NCI-H345 treated with DMSO at 0.1 percent for 48 hours (cell line): ENCODE measurements around the gene SLC28A1.
"Not testable (repeated sequence)": the region's sequence is repeated elsewhere in the genome, so short reads cannot be mapped to it uniquely, and the experiment has no call there.

Experiments
- DNase-seq: peaks from one replicate; lab custom pipeline; 2025; ENCODE audit not compliant: unreplicated experiment; lab: John Stamatoyannopoulos, UW

The SLC28A1 gene

DNA sequence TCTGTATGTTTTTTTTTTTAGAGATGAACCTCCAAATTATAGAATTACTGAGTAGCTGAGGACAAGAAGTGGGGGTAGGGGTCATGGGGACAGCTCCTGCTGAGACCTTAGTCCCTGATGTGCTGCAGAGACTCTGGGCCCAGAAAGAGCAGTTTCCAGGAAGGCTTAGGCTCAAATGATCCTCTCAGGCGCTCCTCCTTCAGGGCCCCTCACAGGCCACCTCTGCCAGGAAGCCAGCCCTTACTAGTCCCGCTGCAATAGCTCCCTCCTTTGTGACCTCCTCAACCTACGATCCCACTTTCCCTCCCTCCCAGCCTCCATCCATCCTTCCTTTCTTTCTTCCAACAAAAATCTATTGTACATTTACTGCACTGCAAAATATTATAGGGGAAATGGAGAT lies 24.6 kb downstream of the SLC28A1 start:
- no peak for DNase-seq

DNA sequence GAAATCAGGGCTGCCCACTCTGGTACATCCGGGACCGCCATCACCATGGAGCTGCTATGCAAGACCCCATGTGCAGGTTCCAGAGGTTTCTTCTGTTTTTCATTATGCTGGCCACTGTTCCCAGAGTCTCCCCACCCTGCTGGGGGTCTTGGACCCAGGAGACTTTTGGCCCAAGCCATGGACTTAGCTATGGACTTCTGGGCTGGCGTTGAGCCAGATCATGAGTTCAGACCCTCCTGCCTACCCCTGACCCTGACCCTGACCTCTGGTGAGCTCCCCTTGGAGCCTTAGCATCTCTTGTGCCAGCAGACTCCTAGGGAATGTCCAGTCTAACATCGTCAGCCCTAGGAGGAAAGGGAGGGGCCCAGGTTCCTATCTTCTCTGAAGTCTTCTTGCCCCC lies 25.3 kb downstream of the SLC28A1 start:
- DNase-seq = no peak

GRCh38 chr15:84910928-84911623 lies 26.6 kb downstream of the SLC28A1 start:
- DNase-seq = no peak

- no peak for DNase-seq
Measured at GRCh38 chr15:84911879-84912660, 27.6 kb downstream of the SLC28A1 start.

DNA sequence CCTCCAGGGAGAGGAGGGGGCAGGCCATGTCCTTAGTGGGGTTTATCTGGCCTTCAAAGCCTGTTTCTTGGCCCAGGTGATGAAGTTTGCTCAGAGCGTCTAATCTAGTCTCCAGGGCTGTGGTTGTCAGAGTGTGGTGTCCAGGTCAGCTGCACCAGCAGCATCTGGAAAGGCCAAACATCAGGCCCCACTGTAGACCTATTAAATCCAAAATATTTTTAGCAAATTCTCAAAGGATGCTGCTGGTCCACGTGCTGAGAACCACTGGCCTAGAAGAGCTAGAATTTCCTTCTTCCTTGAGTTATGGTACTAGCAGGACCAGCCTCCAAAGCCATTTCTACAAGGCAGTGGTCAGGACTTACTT lies 28.9 kb downstream of the SLC28A1 start:
- DNase-seq = no peak

- no peak for DNase-seq
Measured at GRCh38 chr15:84914351-84914750, 29.9 kb downstream of the SLC28A1 start.

GRCh38 chr15:84914909-84915605 lies 30.6 kb downstream of the SLC28A1 start:
- DNase-seq = peak; percentile 35

- no peak for DNase-seq
Measured at GRCh38 chr15:84915606-84915958, 31.1 kb downstream of the SLC28A1 start.

GRCh38 chr15:84917452-84917851 lies 33.0 kb downstream of the SLC28A1 start:
- DNase-seq = no peak

DNA sequence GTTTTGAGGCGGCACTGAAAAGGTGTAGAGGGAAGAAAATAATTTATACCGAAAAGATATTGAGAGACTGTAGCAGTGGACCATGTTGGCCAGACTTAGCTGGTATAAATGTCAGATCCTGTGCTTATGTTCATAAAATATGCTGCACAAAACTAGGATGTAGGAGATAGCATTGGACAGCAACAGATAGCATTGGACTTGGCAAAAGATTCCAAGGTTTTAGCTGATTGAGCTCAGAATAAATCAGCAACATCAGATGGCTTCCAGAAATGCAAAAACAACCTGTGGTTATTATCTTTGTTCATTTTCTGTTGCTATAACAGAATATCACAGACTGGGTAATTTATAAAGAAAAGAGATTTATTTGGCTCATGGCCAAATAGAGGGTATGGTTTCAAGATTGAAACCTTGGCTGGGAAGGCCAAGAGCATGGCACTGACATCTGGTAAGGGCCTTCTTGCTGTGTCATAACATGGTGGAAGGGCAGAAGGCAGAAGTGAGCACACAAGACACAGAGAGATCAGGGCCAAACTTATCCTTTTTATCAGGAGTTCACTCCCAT lies 34.7 kb downstream of the SLC28A1 start:
- DNase-seq = no peak

DNA sequence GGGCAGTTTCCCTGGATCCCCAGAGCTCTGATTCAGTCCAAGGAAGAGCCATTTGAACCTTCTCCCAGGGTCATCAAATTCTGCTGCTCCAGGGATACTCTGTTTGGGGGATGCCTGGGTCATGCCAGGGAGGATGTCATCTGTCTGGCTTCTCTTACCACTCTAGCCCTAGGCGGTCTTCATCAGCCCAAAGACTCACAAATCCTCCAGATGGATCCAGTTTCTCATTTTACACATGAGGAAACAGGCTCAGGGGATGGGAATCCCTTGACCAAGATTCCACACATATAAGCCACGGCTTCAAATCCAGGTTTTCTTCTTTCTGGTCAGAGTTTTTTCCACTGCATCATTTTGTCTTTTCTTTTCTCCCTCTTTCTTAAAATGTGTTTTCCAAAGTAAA lies 36.7 kb downstream of the SLC28A1 start:
- DNase-seq = no peak

GRCh38 chr15:84922530-84922929 lies 38.1 kb downstream of the SLC28A1 start:
- DNase-seq = no peak

DNA sequence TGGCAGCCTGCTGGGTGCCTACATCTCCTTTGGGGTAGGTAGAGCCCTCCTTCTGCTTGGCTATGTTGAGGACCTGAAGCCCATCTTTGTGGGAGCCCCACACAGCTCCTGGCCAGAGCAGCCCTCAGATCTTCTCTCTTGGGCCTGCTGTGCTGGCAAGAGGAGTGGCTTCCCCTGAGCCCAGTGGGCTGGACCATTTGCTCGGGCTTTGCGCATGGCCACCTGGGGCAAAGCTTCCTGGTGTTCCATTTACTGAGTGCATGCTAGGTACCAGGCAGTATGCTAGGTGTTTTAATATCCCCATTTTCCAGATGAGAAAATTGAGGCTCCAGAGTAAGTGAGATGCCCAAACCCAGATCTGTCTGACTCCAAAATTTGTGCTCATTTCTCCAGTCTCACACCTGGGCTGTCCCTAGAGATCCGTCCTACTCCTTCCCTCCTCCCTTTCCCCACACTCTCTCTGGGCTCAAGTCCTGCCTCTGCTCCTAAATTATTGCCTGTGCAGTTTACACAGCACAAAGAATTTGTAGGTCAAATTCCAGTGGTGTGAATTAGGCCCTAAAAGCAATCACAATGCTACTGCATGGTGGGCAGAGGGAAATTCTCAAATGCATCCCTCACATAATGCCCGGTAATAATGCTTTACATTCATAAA lies 39.7 kb downstream of the SLC28A1 start:
- DNase-seq = no peak

DNA sequence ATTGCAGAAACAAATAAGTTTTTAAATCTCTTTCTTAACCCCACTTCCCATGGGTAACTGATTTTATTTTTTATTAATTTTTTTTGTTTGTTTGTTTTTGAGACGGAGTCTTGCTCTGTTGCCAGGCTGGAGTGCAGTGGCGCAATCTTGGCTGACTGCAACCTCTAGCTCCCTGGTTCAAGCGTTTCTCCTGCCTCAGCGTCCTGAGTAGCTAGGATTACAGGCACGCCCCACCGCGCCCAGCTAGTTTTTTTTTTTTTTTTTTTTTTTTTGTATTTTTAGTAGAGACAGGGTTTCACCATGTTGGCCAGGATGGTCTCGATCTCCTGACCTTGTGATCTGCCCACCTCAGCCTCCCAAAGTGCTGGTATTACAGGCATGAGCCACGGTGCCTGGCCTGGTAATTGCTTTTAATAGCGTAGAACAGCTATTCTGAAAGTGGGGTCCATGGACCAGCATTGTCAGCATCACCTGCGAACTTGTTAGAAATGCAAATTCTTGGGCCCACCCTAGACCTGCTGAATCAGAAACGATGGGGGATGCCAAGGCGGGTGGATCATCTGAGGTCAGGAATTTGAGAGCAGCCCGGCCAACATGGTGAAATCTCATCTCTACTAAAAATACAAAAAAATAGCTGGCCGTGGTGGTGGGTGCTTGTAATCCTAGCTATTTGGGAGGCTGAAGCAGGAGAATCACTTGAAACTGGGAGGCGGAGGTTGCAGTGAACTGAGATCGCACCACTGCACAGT lies 40.5 kb downstream of the SLC28A1 start:
- not testable (repeated sequence) for DNase-seq

DNA sequence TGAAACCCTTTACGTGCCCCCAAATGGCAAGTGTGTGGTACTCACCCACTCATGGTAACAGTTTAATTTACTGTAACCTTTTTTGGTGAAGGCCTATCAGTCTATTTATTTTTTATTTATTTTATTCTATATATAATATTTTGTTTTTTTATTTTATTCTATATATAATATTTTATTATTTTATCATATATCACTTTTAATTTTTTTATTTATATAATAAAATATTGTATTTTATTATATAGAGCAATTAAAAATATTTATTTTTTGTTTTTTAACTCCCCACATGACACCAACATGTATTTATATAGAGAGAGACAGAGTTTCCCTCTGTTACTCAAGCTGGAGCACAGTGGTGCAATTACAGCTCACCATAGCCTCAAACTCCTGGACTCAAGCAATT lies 41.4 kb downstream of the SLC28A1 start:
- DNase-seq = no peak

DNA sequence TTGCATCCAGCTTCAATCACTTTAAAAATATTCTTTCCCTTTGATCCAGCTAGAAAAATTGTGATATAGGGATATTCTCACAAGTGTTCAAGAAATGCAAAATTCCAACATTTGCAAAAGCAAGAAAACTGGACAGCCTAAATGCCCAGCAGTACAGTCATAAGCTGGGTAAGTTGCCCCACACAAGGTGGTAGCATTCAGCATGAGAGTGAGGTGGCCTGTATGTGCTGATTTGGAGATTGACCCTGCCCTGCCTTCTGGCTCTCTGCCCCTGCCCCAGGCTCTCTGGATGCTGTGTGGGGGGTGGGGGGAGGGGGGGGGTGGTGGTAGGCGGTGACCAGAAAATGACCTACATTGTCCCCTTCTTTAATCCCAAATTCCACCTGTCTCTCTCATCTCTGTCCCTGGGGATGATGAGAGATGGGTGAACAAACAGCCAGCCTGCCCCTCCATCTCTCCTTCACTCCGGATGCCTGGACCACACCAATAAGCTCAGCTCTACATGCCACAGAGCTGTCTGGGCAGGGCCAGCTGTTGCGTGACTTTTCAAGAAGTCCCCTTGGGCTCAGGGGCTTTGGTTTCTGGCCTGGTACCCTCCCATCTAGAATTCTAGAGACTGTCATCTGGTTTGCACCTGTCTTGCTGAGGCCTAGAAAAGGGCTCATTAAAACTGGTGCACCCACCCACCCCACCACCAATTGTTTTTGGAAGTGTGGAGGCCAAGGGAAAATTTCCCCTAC lies 42.2 kb downstream of the SLC28A1 start:
- DNase-seq = no peak

DNA sequence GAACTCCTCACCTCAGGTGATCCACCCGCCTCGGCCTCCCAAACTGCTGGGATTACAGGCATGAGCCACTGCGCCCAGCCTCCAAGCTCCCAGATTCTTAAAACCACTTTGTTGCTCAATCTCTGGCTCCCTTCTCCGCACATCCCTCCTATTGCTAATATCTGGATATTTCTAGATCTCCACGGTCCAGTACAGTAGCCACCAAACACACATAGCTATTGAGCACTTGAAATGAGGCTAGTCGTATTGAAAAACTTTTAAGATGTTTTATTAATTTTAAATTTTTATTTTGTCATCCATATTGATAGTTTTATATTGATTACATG lies 44.3 kb downstream of the SLC28A1 start:
- no peak for DNase-seq

DNA sequence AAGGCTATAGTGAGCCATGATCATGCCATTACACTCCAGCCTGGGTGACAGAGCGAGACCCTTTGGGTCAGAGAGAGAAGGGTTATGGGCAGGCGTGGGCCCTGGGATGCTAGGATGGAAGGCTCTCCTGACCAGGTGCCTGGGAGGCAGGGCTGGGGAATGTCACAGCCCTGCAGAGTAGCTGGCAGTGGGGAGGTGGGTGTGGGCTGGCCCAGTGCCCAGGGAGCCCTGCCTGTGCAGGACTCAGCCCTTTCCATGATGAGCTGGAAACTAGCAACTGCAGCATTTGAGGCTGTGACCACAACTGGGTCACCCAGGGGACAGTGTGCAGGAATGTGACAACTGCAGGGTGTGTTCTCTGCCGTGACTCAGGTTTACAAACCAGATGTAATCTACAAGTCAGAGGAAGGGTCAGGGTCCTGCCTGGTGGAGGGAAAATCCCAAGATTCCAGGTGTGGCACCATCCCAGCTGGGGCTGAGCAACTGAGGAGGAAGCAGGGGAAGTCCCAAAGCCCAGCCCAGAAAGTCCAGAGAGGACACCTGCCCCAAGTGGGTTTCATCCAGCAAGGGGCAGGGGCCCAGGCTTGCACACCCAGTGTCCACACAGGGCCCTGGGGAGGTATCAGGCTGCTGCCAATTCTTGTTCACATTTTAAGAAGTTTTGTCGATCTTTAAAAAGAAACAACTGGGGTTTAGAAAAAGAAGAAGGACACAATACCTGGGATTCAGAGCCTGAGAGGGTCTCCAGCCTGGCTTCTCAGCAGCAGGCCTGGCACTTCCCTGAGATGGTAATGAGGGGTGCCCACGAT lies 45.5 kb downstream of the SLC28A1 start:
- no peak for DNase-seq
